Gastrocnemius medialis (tissue), 4 donors: Measurements from ENCODE around the gene FKBP5. TPM values are rescaled to one million over a fixed set of nuclear protein-coding genes. Genes with fewer than 3 reads are reported as not detected.

Experiments
- ATAC-seq, 2 donors: fragments of 150-250 bp; one replicate each; pipeline ENCODE4 v1.9.1; 2016
- DNase-seq, 2 donors: peaks; one replicate each; pipeline ENCODE4 v3.0.0-alpha.2; 2019
- H3K27ac ChIP-seq, 4 donors: fragments of 200-600 bp; sonication (generic); 1 replicate in 1 of 4; 2 replicates in 3 of 4; pipeline ENCODE4 v1.5.1; 2016 to 2018; ENCODE audit warnings: mild to moderate bottlenecking in 2 of 4, moderate library complexity in 1 of 4
- H3K27me3 ChIP-seq, 3 donors: fragments of 200-600 bp; sonication (generic) in 2 of 3; 1 replicate in 1 of 3; 2 replicates in 2 of 3; pipeline versions ENCODE4 v1.5.1 to v1.6.0; 2016 to 2019; ENCODE audit warnings: mild to moderate bottlenecking in 1 of 3, moderate library complexity in 1 of 3
- H3K36me3 ChIP-seq, 2 donors: fragments of 200-600 bp; sonication (generic) in 1 of 2; one replicate each; pipeline ENCODE4 v1.5.1; 2017 to 2018
- H3K4me1 ChIP-seq, 2 donors: fragments of 200-600 bp; sonication (generic) in 1 of 2; one replicate each; pipeline ENCODE4 v1.5.1; 2016 to 2017; ENCODE audit warnings: mild to moderate bottlenecking in 2 of 2
- H3K4me3 ChIP-seq, 4 donors: fragments of 200-600 bp; sonication (generic) in 3 of 4; 1 replicate in 1 of 4; 2 replicates in 3 of 4; pipeline ENCODE4 v1.5.1; 2016 to 2019; ENCODE audit warnings: mild to moderate bottlenecking in 2 of 4
- H3K9me3 ChIP-seq, 3 donors: fragments of 200-600 bp; sonication (generic) in 2 of 3; 1 replicate in 1 of 3; 2 replicates in 2 of 3; pipeline ENCODE4 v1.5.1; 2016 to 2019
- POLR2A ChIP-seq, 2 donors: fragments of 450-650 bp; IDR thresholded peaks; one replicate each; pipeline ENCODE4 v1.6.1; 2017; ENCODE audit warnings: antibody characterized with exemption in 2 of 2, mild to moderate bottlenecking in 2 of 2, moderate library complexity in 2 of 2
- in situ Hi-C, 4 donors: fragments of 200-750 bp; cut with MboI; loops; one replicate each; pipeline versions ENCODE4 v1.15.0 to v1.8.0; 2017; ENCODE audit warnings: low sequenced_read_pairs in 4 of 4
- intact Hi-C: fragments of 100-400 bp; cut with DNase I; formaldehyde crosslinking; loops from one replicate; pipeline ENCODE4 v1.15.1; 2023; ENCODE audit warnings: low total_unique reads
- total RNA-seq, 4 donors: library from RNA; depleted of rRNA; stranded (reverse); fragments of >200 nt; gene quantifications; one replicate each; pipeline versions ENCODE4 v1.1.0 to v1.2.3, GENCODE V29; 2016
- TF ChIP-seq, protein P1 (sequence below), 5 experiments: fragments of 450-650 bp in 3 of 5; fragments of 200-600 bp in 2 of 5; sonication (generic) in 2 of 5; IDR thresholded peaks in 4 of 5; conservative IDR thresholded peaks in 1 of 5; 1 replicate in 4 of 5; 2 replicates in 1 of 5; pipeline ENCODE4 v1.5.1; 2016 to 2019; ENCODE audit warnings: antibody characterized with exemption in 5 of 5, mild to moderate bottlenecking in 3 of 5, moderate library complexity in 3 of 5

Gene FKBP5
- total RNA-seq, 4 donors from 2014 or later, result 665 to 1,753 (median 1,205) TPM

DNA sequence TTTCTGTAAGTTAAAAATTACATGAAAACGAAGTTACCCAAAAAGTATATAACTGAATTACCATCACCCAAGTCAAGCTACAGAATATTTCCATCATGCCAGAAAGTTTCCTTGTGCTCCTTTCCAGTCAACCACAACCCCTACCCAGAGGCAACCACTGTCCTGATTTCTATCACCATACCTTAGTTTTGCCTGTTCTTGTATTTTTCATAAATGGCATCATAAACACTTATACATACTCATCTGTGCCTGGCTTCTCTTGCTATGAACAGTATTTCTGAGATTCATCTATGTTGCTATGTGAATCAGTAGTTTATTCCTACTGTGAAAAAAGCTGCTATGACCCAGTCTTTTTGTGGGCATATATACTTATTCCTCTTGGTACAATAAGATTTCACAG lies 7.4 kb downstream of the FKBP5 start:
- H3K27ac ChIP-seq, result peak overlapping the region; percentile 96 to 98 (median 97)
- peaks cover 68 to 78% of the 10 kb centered on the region in 2 donors for H3K4me1 ChIP-seq
- TF ChIP-seq, protein P1, sequence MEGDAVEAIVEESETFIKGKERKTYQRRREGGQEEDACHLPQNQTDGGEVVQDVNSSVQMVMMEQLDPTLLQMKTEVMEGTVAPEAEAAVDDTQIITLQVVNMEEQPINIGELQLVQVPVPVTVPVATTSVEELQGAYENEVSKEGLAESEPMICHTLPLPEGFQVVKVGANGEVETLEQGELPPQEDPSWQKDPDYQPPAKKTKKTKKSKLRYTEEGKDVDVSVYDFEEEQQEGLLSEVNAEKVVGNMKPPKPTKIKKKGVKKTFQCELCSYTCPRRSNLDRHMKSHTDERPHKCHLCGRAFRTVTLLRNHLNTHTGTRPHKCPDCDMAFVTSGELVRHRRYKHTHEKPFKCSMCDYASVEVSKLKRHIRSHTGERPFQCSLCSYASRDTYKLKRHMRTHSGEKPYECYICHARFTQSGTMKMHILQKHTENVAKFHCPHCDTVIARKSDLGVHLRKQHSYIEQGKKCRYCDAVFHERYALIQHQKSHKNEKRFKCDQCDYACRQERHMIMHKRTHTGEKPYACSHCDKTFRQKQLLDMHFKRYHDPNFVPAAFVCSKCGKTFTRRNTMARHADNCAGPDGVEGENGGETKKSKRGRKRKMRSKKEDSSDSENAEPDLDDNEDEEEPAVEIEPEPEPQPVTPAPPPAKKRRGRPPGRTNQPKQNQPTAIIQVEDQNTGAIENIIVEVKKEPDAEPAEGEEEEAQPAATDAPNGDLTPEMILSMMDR (IDR thresholded peaks at IDR 0.05 in 4 of 5, conservative IDR thresholded peaks at IDR 0.05 in 1 of 5), result no peak
- no peak for TF ChIP-seq POLR2A (IDR thresholded peaks at IDR 0.05)
- H3K4me3 ChIP-seq, result peak overlapping the region; percentile 35 to 85 (median 62)
- in situ Hi-C loops (loop anchor here in 1 of 4 donors (5.0 kb wide), 1 partner anchor 39 kb away; no protein-coding TSS in a partner anchor), intact Hi-C loops (loop anchor here (5.0 kb wide), 1 partner anchor 39 kb away; no protein-coding TSS in a partner anchor)
- peaks cover 0 to 84% of the 10 kb centered on the region in 2 donors for H3K36me3 ChIP-seq
- no peaks in the 10 kb centered on the region for H3K9me3 ChIP-seq
- no peaks in the 10 kb centered on the region for H3K27me3 ChIP-seq
- ATAC-seq (no peak), DNase-seq (no peak)

DNA sequence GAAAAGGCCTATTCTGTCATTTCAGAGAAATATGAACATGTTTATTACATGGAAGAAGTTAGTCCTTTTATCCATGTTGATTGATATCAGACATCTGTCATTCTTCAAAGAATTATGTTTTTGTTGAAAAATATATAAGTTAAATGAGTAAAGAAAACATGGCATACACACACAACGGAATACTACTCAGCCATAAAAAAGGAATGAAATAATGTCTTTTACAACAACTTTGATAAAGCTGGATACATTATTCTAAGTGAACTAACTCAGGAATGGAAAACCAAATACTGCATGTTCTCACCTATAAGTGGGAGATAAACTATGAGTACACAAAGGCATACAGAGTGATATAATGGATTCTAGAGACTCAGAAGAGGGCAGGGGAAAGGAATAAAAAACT lies 9.3 kb downstream of the FKBP5 start:
- H3K4me3 ChIP-seq, result peak overlapping the region; percentile 19 to 85 (median 60)
- H3K4me1 ChIP-seq, result peaks cover 84 to 88% of the 10 kb centered on the region in 2 donors
- peaks cover 0 to 73% of the 10 kb centered on the region in 2 donors for H3K36me3 ChIP-seq
- intact Hi-C loops, result no loop called here
- H3K27ac ChIP-seq, result peak overlapping the region; percentile 0 to 97 (median 80)
- in situ Hi-C loops, result loop anchor here in 1 of 4 donors (10.0 kb wide), 1 partner anchor 55 kb away; no protein-coding TSS in a partner anchor
- TF ChIP-seq POLR2A (IDR thresholded peaks at IDR 0.05), result no peak
- TF ChIP-seq, protein P1 (IDR thresholded peaks at IDR 0.05 in 4 of 5, conservative IDR thresholded peaks at IDR 0.05 in 1 of 5), result no peak
- no peak for ATAC-seq
- H3K9me3 ChIP-seq, result no peaks in the 10 kb centered on the region
- H3K27me3 ChIP-seq, result no peaks in the 10 kb centered on the region
- no peak for DNase-seq

DNA sequence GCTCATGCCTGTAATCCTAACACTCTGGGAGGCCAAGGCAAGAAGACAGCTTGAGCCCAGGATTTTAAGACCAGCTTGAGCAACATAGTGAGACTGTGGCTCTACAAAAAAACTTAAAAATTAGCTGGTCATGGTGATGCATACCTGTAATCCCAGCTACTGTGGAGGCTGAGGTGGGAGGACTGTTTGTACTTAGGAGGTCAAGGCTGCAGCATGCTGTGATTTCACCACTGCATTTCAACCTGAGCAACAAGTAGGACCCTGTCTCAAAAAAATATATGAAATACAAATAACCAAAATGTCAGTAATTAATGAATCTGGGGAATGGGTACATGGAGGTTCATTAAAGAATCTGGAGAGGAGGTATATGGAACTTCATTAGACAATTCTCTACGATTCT lies 9.9 kb downstream of the FKBP5 start:
- peaks cover 87 to 89% of the 10 kb centered on the region in 2 donors for H3K4me1 ChIP-seq
- DNase-seq (no peak), ATAC-seq (no peak)
- peak overlapping the region in 3 of 4 donors; percentile 63 to 97 (median 97) for H3K27ac ChIP-seq
- intact Hi-C loops, result no loop called here
- no peak for TF ChIP-seq POLR2A (IDR thresholded peaks at IDR 0.05)
- TF ChIP-seq, protein P1 (IDR thresholded peaks at IDR 0.05 in 4 of 5, conservative IDR thresholded peaks at IDR 0.05 in 1 of 5), result no peak
- no peaks in the 10 kb centered on the region for H3K27me3 ChIP-seq
- H3K4me3 ChIP-seq, result peak overlapping the region in 3 of 4 donors; percentile 19 to 85 (median 84)
- in situ Hi-C loops, result loop anchor here in 1 of 4 donors (10.0 kb wide), 1 partner anchor 54 kb away; no protein-coding TSS in a partner anchor
- no peaks in the 10 kb centered on the region for H3K9me3 ChIP-seq
- peaks cover 0 to 67% of the 10 kb centered on the region in 2 donors for H3K36me3 ChIP-seq

DNA sequence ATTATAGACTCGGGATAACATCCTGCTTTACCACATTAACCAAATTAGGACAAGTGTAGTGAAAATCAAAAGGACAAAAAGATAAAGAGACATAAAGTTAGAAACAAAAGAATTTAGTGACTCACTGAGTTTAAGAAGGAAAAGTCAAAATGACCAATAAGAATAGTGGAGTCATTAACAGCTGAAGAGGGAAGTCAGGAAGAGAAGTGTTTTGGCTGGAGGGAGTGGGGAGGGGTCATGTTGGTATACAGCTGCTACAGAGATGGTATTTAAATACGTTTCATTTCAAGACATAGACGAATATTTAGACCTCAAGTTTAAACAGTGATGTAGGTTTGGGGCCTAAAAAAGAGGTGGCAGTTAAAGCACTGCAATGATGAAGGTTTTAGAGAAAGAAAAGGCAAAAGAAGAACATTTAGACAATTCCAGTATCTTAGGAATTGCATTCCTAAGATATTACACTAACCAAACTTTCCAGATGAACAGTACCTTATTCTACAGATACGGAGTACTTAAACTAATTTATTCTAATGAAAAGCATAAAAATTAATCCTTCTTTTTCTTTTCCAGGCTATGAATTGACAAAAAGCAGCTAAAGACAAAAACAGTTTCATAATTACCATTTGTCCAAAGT lies 10.6 kb downstream of the FKBP5 start:
- Histone ChIP-seq H3K27ac (peak overlapping the region; percentile 48 to 97 (median 80)), H3K4me3 (peak overlapping the region; percentile 4 to 85 (median 44)), H3K27me3 (no peaks in the 10 kb centered on the region), H3K9me3 (no peaks in the 10 kb centered on the region), H3K4me1 (peaks cover 89 to 92% of the 10 kb centered on the region in 2 donors), H3K36me3 (peaks cover 0 to 66% of the 10 kb centered on the region in 2 donors)
- TF ChIP-seq, protein P1 (IDR thresholded peaks at IDR 0.05 in 4 of 5, conservative IDR thresholded peaks at IDR 0.05 in 1 of 5), result no peak
- TF ChIP-seq POLR2A (IDR thresholded peaks at IDR 0.05), result no peak
- ATAC-seq (no peak), DNase-seq (no peak)
- in situ Hi-C loops (loop anchor here in 1 of 4 donors (10.0 kb wide), 1 partner anchor 53 kb away; no protein-coding TSS in a partner anchor), intact Hi-C loops (no loop called here)
